HG03469 (cell line): ENCODE measurements around the gene GRK1.

Source experiments
- ATAC-seq: cut with Tn5 transposase; IDR thresholded peaks from one replicate; pipeline ENCODE4 v1.9.1; 2021; ENCODE audit warnings: mild to moderate bottlenecking, moderate library complexity, moderate number of reproducible peaks; ENCODE audit not compliant: unreplicated experiment

Gene GRK1

DNA sequence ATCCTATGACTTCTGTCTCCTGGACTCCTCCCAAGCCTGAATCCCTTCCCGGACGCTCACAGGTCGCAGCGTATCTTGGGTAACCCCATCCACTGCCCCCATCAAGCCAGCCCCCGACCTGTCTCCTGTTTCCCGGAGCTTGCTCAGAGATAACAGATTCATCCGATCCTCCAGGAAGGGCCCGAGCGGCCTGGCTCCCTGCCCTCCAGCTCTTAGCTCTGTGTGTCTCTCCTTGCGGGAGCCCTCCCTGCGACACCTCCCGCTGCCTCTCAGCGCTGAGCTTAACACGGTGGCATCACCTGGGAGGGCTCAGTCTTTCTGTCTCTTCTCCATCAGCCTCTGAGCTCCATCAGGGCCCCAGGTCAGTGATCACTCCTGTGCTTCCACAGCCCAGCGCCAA, 87.7 kb downstream of the GRK1 start:
- ATAC-seq, result no peak

DNA sequence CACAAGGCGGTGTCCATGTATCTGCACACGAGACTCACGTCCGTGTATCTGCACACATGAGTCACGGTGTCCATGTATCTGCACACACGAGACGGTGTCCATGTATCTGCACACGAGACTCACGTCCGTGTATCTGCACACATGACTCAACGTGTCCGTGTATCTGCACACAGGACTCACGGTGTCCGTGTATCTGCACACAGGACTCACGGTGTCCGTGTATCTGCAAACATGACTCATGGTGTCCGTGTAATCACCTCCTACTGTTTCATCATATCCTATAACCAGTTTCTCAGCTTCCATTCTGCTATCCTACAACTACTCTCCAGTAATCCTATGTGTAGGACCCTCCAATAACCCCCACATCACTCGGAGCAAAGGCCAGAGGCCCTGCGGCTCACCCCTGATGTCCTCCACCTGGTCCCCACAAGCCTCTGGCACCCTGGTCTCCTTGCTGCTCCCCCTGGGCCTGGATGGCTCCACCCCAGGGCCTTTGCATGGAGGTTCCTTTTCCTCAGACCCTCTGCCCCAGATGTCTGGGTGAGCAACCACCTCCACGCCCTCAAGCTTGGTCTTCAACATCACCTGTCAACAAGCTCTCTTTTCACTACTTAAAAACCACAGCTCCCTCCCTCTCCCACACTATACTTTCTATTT, 89.5 kb downstream of the GRK1 start:
- ATAC-seq, result no peak

DNA sequence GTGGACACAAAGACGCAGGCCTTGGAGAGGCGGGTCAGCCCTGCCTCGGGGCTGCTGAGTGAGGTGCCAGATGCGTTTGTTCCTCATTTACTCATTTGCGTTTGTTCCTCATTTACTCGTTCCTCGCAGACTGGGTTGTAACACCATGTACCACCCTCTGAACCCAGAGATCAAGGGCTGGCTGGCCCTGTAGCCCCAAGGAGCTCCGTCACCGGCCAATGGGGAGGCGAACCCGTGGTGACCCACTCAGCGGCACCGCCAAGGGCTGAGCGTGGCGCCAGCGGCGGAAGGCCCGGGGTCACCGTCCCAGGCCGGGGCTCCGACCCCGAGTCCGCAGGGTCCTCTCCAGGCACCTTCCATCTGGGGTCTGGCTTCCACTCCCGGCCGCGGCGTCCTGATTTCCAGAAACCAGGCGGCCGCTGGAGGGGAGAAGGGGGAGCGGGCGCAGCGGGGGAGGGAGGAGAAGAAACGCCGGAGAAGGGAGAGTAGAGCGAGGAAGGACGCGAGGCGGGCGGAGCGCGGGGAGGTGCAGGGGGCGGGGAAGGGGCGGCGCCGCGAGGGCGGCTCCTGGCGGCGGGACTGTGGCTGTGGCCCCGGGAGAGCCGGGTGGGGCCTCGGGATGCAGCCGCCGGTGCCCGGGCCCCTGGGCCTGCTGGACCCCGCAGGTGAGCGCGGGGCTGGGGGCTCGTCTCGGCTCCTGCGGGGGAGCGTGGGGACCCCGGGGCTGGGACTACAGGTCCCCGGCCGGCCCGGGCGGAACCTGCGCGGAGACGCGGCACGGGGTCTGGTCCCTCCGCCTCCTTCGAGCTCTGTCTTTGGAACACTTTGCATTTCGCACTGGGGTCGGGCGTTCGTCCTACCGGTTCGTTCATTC, 91.9 kb downstream of the GRK1 start, which contains the start of gene TMEM255B:
Gene TMEM255B, plus strand, starts transcription at position 576 of the 874 bp plus-strand sequence. Its CDS starts 44 bp downstream, at position 620.
- ATAC-seq, result no peak

DNA sequence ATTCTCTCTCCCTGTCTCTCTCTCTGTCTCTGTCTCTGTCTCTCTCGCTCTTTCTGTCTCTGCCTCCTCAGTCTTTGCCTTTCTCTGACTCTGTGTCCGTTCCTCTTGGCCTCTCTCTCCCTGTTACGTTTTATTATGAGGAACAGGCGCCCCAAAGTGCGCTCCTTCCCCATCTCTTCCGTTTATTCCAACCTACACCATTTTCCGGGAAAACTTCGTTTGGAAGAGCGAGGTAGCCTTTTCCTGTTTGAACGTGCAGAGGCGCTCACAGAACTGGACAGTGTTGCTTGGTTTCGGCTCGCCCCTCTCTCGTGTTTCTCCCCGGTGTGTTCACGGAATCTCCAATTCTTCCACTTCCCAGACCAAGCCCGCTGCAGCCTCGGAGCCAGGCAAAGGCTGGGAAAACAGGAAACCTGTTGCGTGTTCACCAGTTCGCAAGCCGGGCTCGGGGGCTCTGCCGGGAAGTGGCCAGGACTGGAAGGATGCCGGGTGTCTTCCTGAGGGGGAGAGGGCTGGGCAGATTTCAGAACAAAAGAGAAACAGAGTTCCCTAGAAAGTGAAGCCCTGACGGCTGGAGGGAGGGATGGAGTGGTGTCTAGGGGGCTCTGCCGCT, 92.6 kb downstream of the GRK1 start:
- ATAC-seq, result no peak

DNA sequence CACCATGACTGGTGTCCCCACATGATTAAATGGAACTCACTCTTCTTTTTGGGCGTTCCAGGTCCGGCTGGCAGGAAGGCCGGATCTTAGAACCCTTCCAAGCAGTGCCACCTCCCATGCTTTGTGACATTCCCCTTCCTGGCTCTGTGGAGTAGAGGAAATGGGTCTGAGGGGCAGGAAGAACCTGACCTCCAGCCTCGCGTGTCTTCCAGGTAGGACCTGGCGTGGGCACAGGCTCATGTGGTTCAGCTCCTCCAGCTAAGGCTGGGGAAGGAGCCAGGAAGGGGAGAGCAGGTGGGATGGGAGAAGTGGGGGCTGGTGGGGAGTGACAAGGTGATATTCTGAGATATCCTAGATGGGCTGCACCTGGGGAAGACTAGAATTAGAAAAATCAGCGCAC, 94.1 kb downstream of the GRK1 start:
- ATAC-seq, result no peak

DNA sequence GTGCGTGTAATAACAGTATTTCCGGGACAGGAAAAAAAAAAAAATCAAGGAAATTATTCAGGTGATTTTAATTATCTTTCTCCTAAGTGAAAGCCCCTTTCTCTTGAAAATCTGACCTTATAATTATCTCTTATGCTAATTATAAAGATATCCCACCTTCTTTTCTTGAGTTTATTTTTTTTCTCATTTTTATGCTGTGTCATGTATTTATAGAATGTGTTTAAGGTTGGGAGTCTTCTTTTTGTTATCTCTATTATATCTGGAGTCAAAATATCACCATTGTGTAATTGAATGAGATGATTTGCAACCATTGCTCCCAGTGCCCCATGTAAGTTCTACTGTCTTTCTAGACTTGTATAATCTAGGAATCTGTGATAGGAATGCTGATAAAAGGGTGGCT, 95.1 kb downstream of the GRK1 start:
- ATAC-seq, result no peak

DNA sequence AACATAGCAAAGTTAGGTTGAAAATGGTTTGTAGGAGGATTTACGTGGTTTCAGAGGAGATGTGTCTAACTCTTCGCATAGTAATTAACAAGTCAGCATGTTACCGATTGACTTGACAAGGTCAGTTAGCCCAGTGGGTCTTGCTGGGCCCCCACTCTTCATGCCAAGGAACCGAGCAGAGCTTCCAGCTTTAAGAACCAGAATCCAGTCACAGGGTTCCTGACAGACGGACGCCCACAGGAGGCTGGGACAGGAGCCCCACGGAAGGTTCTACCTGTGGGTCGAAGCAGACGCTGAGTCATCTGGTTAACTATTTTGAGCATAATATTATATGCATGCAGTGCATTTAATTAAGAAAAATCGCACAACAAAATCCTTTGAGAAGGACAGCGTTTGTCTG, 95.5 kb downstream of the GRK1 start:
- no peak for ATAC-seq

DNA sequence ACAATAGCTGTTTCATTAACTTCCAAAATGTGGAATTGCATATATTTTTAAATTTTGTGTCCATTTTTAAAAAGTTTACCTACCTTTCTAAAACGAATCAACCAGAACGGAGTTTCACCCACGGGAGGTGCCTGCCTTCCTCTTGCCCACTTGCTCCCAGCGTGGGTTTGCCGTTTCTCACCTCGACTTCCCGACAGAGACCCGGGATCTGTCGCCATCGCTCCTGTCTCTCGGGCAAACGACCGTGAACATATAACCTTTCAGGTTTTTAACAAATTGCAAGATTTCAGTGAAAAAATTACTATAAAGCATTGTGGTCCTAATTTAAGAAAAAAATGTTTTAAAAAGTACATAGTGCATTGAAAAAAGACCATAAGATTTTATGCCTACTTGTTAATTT, 96.2 kb downstream of the GRK1 start:
- ATAC-seq, result no peak

DNA sequence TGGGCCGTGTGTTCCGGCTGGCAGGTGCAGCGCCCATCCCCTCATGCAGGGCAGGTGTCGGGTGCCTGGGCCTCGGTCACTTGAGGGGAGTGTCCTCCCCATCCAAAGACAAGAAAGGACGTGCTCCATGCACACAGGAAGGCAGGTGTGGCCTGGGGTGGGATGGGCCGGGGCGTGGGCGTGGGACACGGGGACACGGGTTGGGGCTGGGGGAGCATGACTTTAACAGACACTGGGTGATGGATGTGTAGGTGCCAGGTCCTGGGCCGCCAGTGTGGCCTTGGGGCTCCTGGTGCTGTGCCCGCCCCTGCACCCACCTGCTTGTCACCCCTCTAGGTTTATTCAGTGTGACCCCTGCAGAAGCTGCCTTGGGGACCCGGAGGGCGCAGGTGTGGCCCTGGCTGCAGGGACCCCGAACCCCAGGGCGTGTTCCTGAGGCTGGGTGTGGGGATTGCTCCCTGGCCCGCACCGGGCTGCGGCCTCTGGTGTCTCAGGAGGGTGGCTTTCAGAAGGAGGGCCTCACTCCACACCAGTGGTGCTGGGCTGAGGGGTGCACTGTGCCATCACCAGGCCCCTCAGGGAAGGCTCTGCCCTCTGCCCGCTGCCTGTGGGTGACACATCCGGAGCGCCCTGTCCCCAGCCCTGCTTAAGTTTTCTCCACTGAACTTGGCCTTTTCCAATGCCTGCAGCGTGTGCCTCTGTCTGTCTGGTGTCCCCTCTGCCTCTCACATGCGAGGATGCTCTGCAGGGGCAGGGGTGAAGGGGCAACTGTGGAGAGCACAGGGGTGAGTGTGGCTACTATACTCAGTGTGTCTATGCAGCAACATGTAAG, 97.2 kb downstream of the GRK1 start:
- no peak for ATAC-seq

DNA sequence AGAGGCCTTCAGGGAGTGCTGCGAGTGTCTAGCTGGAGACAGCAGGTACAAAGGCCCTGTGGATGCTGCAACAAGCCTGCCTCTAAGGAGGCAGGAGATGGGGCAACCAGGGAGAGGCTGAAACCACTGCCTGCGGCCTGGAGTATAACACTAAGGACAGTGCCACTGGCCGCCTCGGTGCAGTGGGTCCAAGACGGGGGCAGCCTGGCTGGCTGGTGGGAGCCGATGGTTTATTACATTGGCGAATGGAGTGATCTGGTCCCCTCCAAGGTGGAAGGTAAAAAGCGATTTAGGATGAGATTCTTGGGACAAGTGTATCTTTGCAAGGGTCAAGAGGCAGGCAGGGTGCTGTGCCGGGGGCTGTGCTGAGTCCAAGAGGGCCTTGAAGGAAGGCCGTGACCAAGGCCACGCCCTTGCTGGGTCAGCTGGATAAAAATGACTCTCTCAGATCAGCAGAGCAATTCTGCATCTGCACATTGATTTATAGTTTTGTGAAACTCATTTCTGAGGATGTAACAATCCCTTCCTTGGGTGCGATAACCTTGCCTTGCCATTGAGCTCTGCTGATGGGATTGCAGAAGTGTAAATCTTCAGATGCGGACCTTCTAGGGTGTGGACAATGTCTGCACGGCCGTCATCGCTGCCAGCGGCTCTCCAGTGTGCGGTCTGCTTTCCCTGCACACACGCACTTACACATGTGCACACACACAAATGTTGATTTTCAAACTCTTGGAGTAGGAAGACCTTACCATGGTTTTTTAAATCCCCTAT, 98.0 kb downstream of the GRK1 start:
- ATAC-seq, result no peak

DNA sequence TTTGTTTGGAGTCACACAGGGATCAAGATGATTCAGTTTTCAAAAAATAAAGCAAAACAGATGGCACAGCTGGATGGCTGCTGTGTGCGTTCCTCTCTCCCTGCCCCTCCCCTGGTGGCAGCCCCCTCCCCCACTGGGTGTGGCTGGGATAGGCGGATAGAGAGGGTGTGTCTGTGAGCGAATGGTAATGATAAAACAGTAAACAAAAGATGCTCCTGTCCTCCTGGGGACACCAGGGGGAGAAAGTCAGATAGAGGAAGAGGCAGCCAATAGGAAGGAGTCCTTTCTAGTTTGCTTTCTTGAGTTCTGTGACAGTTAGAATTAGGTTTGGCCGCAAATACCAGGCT, 98.5 kb downstream of the GRK1 start:
- no peak for ATAC-seq

DNA sequence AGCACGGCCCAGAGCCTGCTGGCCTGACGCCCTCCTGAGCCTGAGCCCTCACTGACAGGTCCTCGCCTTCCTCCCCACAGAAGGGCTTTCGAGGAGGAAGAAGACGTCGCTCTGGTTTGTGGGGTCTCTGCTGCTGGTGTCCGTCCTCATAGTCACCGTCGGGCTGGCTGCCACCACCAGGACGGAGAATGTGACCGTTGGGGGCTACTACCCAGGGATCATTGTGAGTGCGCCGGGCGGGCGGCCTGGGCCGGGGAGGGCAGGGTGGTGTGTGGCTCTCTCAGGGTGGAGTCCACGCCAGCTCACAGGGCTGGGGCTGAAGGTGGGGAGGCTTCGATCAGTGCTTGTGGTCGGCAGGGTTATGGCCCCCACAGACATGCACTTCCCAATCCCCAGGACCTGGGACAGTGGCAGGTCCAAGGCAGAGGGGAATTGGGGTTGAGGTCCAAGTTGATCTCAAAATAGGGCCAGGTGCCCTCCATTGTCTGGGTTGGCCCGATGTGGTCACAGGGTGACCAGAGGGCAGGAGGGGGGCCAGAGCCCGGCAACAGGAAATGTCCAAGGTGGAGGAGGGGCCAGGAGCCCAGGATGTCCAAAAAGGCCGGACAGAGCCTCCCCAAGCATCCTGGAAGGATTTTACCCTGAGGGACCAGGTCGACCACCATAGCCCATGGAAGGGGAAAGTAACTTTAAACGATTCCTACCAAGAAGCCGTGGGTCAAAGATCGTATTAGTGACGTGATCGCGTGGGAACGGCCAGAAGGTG, 99.2 kb downstream of the GRK1 start:
- no peak for ATAC-seq

DNA sequence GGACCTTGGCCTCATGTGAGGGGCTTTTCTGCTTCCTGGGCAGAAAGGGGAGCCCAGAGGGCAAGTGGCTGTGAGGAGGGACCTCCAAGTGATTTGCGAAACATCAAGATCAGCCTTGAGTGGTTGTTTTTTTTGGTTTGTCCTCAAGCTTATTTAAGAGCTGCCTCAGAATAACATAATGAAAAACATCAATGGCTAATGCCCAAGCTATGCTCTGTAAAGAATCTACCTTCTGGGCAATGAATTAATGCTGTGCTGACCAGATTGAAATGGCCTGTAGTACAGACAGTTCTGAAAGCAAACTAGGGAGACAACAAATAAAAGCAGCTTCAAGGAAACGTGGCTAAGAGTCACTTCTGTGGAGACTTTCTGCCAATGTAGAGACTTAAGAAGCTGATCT, 100.3 kb downstream of the GRK1 start:
- ATAC-seq, result no peak

DNA sequence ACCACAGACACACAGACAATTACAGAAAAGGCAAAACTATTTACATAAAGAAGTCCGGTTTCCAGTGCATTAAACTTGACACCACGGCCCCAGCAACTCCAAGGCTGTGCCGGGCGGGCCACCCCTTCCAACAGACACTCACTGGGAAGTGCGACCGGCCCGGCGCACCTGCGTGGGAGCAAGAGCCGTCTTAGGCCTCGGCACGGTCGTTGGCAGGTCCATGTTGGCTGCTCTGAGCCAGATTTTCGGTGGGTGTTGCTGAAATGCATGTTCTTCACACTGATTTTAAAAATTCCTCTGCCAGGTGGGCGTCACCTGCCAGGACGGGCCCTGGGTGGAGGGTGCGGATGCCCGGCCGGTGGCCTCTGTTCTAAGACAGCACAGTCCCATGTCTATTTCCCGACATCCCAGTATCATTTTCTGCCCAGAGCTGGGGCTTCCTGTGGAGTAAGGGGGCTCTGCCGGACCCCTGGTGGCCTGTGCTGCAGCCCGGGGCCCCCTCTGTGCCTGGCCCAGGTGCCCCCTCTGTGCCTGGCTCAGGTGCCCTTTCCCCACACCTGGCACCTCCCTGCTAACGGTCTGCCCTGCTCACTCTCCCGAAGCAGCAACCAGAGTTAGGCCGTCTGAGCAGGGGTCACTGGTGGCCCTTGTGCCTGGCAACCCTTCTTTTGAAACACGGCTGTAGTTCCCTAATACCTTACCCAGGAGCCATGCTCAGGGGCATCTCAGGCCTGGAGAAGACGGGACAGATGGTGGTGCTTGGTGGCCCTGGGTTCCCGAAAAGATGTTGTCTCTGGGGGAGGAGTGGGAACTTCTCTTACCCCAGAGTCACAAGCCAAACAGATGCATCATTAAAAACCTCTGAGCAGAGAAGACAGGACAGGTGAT, 101.2 kb downstream of the GRK1 start:
- no peak for ATAC-seq

DNA sequence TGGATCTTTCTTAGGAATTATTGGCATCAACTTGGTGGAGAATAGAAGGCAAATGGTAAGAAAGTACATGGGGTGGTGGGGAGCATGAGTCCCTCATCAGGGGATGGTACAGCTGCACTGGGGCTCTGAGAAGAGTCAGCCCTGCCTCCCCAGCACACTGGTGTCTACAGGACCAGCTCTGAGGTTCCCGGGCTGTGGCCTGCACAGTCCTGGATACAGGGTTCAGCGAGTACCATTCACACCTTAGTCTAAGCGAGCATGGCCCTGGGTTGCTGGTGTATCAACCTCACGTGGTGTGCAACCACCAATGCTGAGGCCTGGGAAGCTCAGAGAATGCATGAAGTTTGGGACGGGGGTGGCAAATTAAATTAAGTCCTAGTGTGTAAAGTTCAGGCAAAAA, 102.1 kb downstream of the GRK1 start:
- ATAC-seq, result no peak

DNA sequence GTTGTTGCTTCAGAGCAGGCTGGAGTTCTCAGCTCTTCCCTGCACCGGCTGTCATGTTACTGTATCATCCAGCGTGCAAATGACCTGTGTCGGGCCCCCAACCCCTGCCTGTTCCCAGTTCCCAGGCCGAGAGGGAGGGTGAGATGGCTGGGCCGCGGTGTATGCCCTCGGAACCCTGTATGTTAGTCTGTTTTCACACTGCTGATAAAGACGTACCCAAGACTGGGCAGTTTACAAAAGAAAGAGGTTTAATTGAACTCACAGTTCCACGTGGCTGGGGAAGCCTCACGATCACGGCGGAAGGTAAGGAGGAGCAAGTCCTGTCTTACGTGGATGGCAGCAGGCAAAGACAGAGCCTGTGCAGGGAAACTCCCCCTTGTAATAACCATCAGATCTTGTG, 102.9 kb downstream of the GRK1 start:
- no peak for ATAC-seq

DNA sequence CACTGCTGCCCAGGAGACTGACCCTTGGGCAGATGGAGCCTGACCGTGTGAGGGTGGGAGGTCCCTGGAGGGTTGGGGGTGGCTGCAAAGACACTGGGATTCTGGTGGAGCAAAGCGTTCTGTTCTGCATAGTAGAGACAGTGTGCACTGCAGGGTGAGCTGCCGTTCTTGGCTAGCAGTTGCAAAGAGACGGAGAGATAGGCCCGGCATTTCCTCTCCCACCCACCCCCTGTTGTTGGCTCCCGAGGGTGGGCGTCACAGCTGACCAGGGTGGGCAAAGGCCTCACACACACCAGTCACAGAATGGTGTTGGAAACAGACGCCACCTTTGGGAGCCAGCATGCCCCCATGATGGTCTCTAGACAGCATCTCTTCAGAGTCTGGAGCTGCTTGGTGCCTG, 103.4 kb downstream of the GRK1 start:
- no peak for ATAC-seq

DNA sequence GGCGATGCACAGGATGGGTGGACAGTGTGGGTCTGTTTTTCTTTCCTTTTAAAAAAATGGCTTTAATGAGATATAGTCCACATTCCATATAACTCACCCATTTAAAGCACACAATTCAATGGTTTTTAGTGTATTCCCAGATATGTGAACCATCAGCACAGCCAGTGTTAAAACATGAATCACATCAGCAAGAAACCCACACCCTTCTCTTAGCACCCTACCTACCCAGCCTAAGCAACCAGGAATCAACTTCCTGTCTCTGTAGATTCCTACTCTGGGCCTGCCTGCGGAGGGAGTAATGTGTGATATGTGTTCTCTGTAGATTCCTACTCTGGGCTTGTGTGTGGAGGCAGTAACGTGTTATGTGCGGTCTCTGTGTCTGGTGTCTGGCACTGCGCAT, 103.9 kb downstream of the GRK1 start:
- no peak for ATAC-seq
